HCT116 (cell line): ENCODE results near the gene ADRA1B. TPM values are rescaled to one million over a fixed set of nuclear protein-coding genes. Genes with fewer than 3 reads are reported as not detected.

Source experiments
- ATAC-seq: fragments of 200-7000 bp; cut with Tn5 transposase; 2 replicates; pipeline ENCODE4 v1.9.1; 2020; ENCODE audit warnings: mild to moderate bottlenecking, moderate library complexity
- BruUV-seq: library from RNA; stranded (reverse); fragments of 400-500 nt; replicated peaks from 2 replicates; lab custom pipeline; 2021; lab: Mats Ljungman, UMichigan
- CTCF ChIA-PET: fragments of 300-600 bp; sonication (Branson Sonifier 250); formaldehyde crosslinking; loops from one replicate; lab custom pipeline; 2021; ENCODE audit warnings: antibody characterized with exemption; lab: Charles Lee
- POLR2A ChIA-PET: fragments of 300-600, 350-600 bp; sonication (Branson Sonifier 250); formaldehyde crosslinking; loops from one replicate; lab custom pipeline; 2021; ENCODE audit warnings: antibody characterized with exemption; lab: Charles Lee
- RAD21 ChIA-PET, 2 experiments: fragments of 300-600 bp; sonication (Branson Sonifier 250); formaldehyde crosslinking; loops; one replicate each; lab custom pipeline; 2023; ENCODE audit warnings: low total read pairs in 2 of 2; ENCODE audit not compliant: uncharacterized antibody in 2 of 2, unreplicated experiment in 2 of 2, low non-redundant PET in 1 of 2; lab: Charles Lee
- DNase-seq: peaks from one replicate; pipeline ENCODE4 v3.0.0-alpha.2; 2010; ENCODE audit warnings: low read depth, low spot score
- H2AFZ ChIP-seq: fragments of 200-600 bp; shearing (Covaris generic), sonication (generic); 2 replicates; pipeline ENCODE4 v1.6.1; 2017; ENCODE audit warnings: low read depth, mixed run types, mixed read lengths, antibody characterized with exemption, low read length; ENCODE audit not compliant: poor library complexity, severe bottlenecking
- H3K27ac ChIP-seq: 2 replicates; pipeline ENCODE4 v1.5.1; 2012; ENCODE audit warnings: low read depth, low read length
- H3K27me3 ChIP-seq: fragments of 200-600 bp; sonication (generic); 2 replicates; pipeline ENCODE4 v1.6.1; 2016; ENCODE audit warnings: mixed run types, low read length, mixed read lengths; ENCODE audit not compliant: insufficient read depth
- H3K36me3 ChIP-seq, 2 experiments: fragments of 200-500 bp in 1 of 2; fragments of 200-600 bp in 1 of 2; sonication (Bioruptor generic) in 1 of 2; sonication (generic) in 1 of 2; 2 replicates each; pipeline versions ENCODE4 v1.5.1 to v1.6.1; 2014 to 2016; ENCODE audit warnings: low read length in 2 of 2, inconsistent platforms in 1 of 2, mixed read lengths in 1 of 2, mixed run types in 1 of 2; ENCODE audit not compliant: insufficient read depth in 2 of 2, control insufficient read depth in 1 of 2
- H3K4me1 ChIP-seq, 2 experiments: fragments of 200-600 bp in 1 of 2; sonication (generic) in 1 of 2; 2 replicates each; pipeline versions ENCODE4 v1.5.1 to v1.6.1; 2012 to 2017; ENCODE audit warnings: low read length in 2 of 2, inconsistent platforms in 1 of 2, mild to moderate bottlenecking in 1 of 2, mixed read lengths in 1 of 2, mixed run types in 1 of 2, moderate library complexity in 1 of 2; ENCODE audit not compliant: insufficient read depth in 2 of 2, control insufficient read depth in 1 of 2
- H3K4me2 ChIP-seq: fragments of 200-600 bp; sonication (generic); 2 replicates; pipeline ENCODE4 v1.6.1; 2017; ENCODE audit warnings: mixed run types, low read length, mixed read lengths
- H3K4me3 ChIP-seq, 2 experiments: fragments of 200-600 bp in 1 of 2; sonication (generic) in 1 of 2; replicated peaks in 1 of 2; 2 replicates each; pipeline ENCODE4 v1.5.1; 2011 to 2016; ENCODE audit warnings: low read length in 2 of 2, control low read depth in 1 of 2, low read depth in 1 of 2, mild to moderate bottlenecking in 1 of 2, mixed read lengths in 1 of 2, mixed run types in 1 of 2
- H3K79me2 ChIP-seq: fragments of 200-600 bp; sonication (generic); 2 replicates; pipeline ENCODE4 v1.6.1; 2017; ENCODE audit warnings: mild to moderate bottlenecking, mixed run types, low read length, moderate library complexity, mixed read lengths; ENCODE audit not compliant: insufficient read depth
- H3K9ac ChIP-seq: fragments of 200-600 bp; sonication (generic); 2 replicates; pipeline ENCODE4 v1.6.1; 2016; ENCODE audit warnings: low read length, mixed read lengths
- H3K9me2 ChIP-seq: fragments of 200-600 bp; sonication (generic), shearing (Covaris generic); 2 replicates; pipeline ENCODE4 v1.6.1; 2017; ENCODE audit warnings: mixed run types, mild to moderate bottlenecking, moderate library complexity; ENCODE audit not compliant: insufficient read depth
- H3K9me3 ChIP-seq, 2 experiments: fragments of 200-500 bp in 1 of 2; fragments of 200-600 bp in 1 of 2; sonication (Bioruptor generic) in 1 of 2; sonication (generic) in 1 of 2; 2 replicates each; pipeline ENCODE4 v1.6.1; 2014 to 2017; ENCODE audit warnings: low read length in 2 of 2, mixed read lengths in 2 of 2, inconsistent platforms in 1 of 2, low read depth in 1 of 2, mild to moderate bottlenecking in 1 of 2, mixed run types in 1 of 2, moderate library complexity in 1 of 2; ENCODE audit not compliant: control insufficient read depth in 1 of 2, insufficient read depth in 1 of 2
- H4K20me1 ChIP-seq: fragments of 200-600 bp; sonication (generic), shearing (Covaris generic); 2 replicates; pipeline ENCODE4 v1.6.1; 2017; ENCODE audit warnings: mixed run types, mild to moderate bottlenecking, moderate library complexity; ENCODE audit not compliant: insufficient read depth
- CBX3 ChIP-seq: IDR thresholded peaks from 2 replicates; pipeline ENCODE4 v1.6.1; 2012; ENCODE audit warnings: low read depth
- CEBPB ChIP-seq: IDR thresholded peaks from 2 replicates; pipeline ENCODE4 v1.6.1; 2012; ENCODE audit warnings: low read depth
- EGR1 ChIP-seq: IDR thresholded peaks from 2 replicates; pipeline ENCODE4 v1.6.1; 2012; ENCODE audit warnings: low read depth
- EZH2 ChIP-seq: fragments of 200-600 bp; sonication (generic); IDR thresholded peaks from 2 replicates; pipeline ENCODE4 v1.6.1; 2017; ENCODE audit warnings: antibody characterized with exemption, mixed run types
- FOSL1 ChIP-seq: IDR thresholded peaks from 2 replicates; pipeline ENCODE4 v1.6.1; 2012; ENCODE audit warnings: low read depth
- RAD21 ChIP-seq: IDR thresholded peaks from 2 replicates; pipeline ENCODE4 v1.6.1; 2012; ENCODE audit warnings: low read depth, mild to moderate bottlenecking
- SIN3A ChIP-seq: IDR thresholded peaks from 2 replicates; pipeline ENCODE4 v1.6.1; 2012; ENCODE audit warnings: low read depth
- YY1 ChIP-seq: IDR thresholded peaks from 2 replicates; pipeline ENCODE4 v1.6.1; 2011; ENCODE audit warnings: low read length, low read depth, moderate library complexity, mild to moderate bottlenecking; ENCODE audit not compliant: insufficient replicate concordance; ENCODE audit errors: extremely low read depth
- ZFX ChIP-seq: fragments of 450-650 bp; IDR thresholded peaks from 2 replicates; pipeline ENCODE4 v1.6.1; 2017
- intact Hi-C: fragments of 100-400 bp; cut with micrococcal nuclease; formaldehyde crosslinking; loops from 2 replicates; pipeline ENCODE4 v1.10.0; 2022
- total RNA-seq: library from RNA; stranded (reverse); gene quantifications from one replicate; pipeline ENCODE4 v1.2.1, GENCODE V29; 2021; ENCODE audit not compliant: unreplicated experiment
- TF ChIP-seq, protein P1 (sequence below): IDR thresholded peaks from 2 replicates; pipeline ENCODE4 v1.6.1; 2012; ENCODE audit warnings: low read depth
- TF ChIP-seq, protein P2 (sequence below): IDR thresholded peaks from 2 replicates; pipeline ENCODE4 v1.6.1; 2012
- TF ChIP-seq, protein P3 (sequence below), 3 experiments: fragments of 200-600 bp in 1 of 3; sonication (generic) in 1 of 3; IDR thresholded peaks in 2 of 3; conservative IDR thresholded peaks in 1 of 3; 2 replicates each; pipeline ENCODE4 v1.5.1; 2012 to 2017; ENCODE audit warnings: low read depth in 2 of 3, low read length in 2 of 3, antibody characterized with exemption in 1 of 3, borderline replicate concordance in 1 of 3, control low read depth in 1 of 3, mild to moderate bottlenecking in 1 of 3, mixed read lengths in 1 of 3, mixed run types in 1 of 3, moderate library complexity in 1 of 3; ENCODE audit not compliant: insufficient read depth in 1 of 3
- TF ChIP-seq, protein P4 (sequence below): IDR thresholded peaks from 2 replicates; pipeline ENCODE4 v1.6.1; 2012

The ADRA1B gene
- total RNA-seq, 1 experiment from 2014 or later, result not detected

DNA sequence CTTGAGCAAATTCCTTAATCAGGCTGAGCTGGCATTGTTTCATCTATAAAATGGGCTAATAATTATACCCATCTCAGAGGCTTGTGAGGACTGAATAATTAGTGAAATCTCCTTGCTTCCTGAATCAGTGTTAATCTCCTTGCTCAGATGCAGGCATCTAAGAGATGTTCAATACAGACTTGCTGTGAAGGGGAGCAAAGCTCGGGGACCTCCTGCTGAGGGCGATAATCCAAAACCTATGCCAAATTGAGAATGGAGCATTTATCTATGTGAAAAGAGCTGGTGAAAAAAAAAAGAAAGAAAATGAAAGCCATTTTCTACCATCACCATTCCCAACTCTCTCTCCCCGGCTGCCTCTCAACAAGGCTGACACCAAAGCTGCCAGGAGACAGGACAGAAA, 37.3 kb downstream of the ADRA1B start:
- RAD21 ChIA-PET, result no interaction called here
- H3K27ac ChIP-seq, result no peak overlapping the region
- no peak overlapping the region for H3K4me2 ChIP-seq
- no peak overlapping the region for H3K4me3 ChIP-seq
- POLR2A ChIA-PET, result no interaction called here
- BruUV-seq, result no TSS peak
- H4K20me1 ChIP-seq, result no peaks in the 10 kb centered on the region
- H3K4me1 ChIP-seq, result peaks cover 0 to 14% of the 10 kb centered on the region in 2 experiments; a peak in 2 of 4 replicates
- no peak overlapping the region for H3K9ac ChIP-seq
- H3K27me3 ChIP-seq, result no peaks in the 10 kb centered on the region
- CTCF ChIA-PET, result no interaction called here
- no peak for DNase-seq
- TF ChIP-seq, protein P1, sequence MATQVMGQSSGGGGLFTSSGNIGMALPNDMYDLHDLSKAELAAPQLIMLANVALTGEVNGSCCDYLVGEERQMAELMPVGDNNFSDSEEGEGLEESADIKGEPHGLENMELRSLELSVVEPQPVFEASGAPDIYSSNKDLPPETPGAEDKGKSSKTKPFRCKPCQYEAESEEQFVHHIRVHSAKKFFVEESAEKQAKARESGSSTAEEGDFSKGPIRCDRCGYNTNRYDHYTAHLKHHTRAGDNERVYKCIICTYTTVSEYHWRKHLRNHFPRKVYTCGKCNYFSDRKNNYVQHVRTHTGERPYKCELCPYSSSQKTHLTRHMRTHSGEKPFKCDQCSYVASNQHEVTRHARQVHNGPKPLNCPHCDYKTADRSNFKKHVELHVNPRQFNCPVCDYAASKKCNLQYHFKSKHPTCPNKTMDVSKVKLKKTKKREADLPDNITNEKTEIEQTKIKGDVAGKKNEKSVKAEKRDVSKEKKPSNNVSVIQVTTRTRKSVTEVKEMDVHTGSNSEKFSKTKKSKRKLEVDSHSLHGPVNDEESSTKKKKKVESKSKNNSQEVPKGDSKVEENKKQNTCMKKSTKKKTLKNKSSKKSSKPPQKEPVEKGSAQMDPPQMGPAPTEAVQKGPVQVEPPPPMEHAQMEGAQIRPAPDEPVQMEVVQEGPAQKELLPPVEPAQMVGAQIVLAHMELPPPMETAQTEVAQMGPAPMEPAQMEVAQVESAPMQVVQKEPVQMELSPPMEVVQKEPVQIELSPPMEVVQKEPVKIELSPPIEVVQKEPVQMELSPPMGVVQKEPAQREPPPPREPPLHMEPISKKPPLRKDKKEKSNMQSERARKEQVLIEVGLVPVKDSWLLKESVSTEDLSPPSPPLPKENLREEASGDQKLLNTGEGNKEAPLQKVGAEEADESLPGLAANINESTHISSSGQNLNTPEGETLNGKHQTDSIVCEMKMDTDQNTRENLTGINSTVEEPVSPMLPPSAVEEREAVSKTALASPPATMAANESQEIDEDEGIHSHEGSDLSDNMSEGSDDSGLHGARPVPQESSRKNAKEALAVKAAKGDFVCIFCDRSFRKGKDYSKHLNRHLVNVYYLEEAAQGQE, result no peak
- no peak for TF ChIP-seq FOSL1
- TF ChIP-seq, protein P2, sequence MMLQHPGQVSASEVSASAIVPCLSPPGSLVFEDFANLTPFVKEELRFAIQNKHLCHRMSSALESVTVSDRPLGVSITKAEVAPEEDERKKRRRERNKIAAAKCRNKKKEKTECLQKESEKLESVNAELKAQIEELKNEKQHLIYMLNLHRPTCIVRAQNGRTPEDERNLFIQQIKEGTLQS, result no peak
- TF ChIP-seq ZFX, result no peak
- no peak for TF ChIP-seq EGR1
- no peak for TF ChIP-seq YY1
- TF ChIP-seq RAD21, result no peak
- TF ChIP-seq, protein P3, sequence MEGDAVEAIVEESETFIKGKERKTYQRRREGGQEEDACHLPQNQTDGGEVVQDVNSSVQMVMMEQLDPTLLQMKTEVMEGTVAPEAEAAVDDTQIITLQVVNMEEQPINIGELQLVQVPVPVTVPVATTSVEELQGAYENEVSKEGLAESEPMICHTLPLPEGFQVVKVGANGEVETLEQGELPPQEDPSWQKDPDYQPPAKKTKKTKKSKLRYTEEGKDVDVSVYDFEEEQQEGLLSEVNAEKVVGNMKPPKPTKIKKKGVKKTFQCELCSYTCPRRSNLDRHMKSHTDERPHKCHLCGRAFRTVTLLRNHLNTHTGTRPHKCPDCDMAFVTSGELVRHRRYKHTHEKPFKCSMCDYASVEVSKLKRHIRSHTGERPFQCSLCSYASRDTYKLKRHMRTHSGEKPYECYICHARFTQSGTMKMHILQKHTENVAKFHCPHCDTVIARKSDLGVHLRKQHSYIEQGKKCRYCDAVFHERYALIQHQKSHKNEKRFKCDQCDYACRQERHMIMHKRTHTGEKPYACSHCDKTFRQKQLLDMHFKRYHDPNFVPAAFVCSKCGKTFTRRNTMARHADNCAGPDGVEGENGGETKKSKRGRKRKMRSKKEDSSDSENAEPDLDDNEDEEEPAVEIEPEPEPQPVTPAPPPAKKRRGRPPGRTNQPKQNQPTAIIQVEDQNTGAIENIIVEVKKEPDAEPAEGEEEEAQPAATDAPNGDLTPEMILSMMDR (IDR thresholded peaks at IDR 0.05 in 2 of 3, conservative IDR thresholded peaks at IDR 0.05 in 1 of 3; ENCODE audit: borderline replicate concordance in 1 of 3, insufficient read depth in 1 of 3, low read depth in 2 of 3, low read length in 2 of 3), result no peak
- TF ChIP-seq, protein P4, sequence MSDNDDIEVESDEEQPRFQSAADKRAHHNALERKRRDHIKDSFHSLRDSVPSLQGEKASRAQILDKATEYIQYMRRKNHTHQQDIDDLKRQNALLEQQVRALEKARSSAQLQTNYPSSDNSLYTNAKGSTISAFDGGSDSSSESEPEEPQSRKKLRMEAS, result no peak
- no peak for TF ChIP-seq EZH2
- TF ChIP-seq SIN3A, result no peak
- TF ChIP-seq CEBPB, result no peak
- TF ChIP-seq CBX3, result no peak
- no peaks in the 10 kb centered on the region for H3K9me2 ChIP-seq
- intact Hi-C loops, result no loop called here
- H3K36me3 ChIP-seq, result no peaks in the 10 kb centered on the region
- H2AFZ ChIP-seq, result no peak overlapping the region
- no peak for ATAC-seq
- H3K9me3 ChIP-seq, result no peaks in the 10 kb centered on the region
- H3K79me2 ChIP-seq, result no peaks in the 10 kb centered on the region
